C4-2B (cell line): Measurements from ENCODE around the gene PTPRCAP.

Source experiments
- H3K27ac ChIP-seq: fragments of 450-650 bp; 2 replicates; pipeline ENCODE4 v1.5.1; 2017
- CTCF ChIP-seq: fragments of 450-650 bp; conservative IDR thresholded peaks from 2 replicates; pipeline ENCODE4 v1.5.1; 2017; ENCODE audit warnings: mild to moderate bottlenecking
- ZFX ChIP-seq: fragments of 450-650 bp; IDR thresholded peaks from 2 replicates; pipeline ENCODE4 v1.6.1; 2017

Gene PTPRCAP

GRCh38 chr11:67417425-67417824 is 20.1 kb downstream of the PTPRCAP start:
- TF ChIP-seq ZFX (no peak), CTCF (no peak)
- peak overlapping the region; percentile 87 for H3K27ac ChIP-seq

GRCh38 chr11:67416416-67417335 is 20.8 kb downstream of the PTPRCAP start:
- no peak for TF ChIP-seq CTCF
- no peak for TF ChIP-seq ZFX
- H3K27ac ChIP-seq, result peak overlapping the region; percentile 87

GRCh38 chr11:67415501-67416304 is 21.8 kb downstream of the PTPRCAP start, which contains the start of gene CARNS1:
TSS of gene CARNS1 (plus strand) at chr11:67415678. CDS start at chr11:67416200, 522 bp downstream.
- TF ChIP-seq ZFX (no peak), CTCF (no peak)
- H3K27ac ChIP-seq, result peak within 1 kb of the TSS; percentile 87

- TF ChIP-seq CTCF (no peak), ZFX (no peak)
- H3K27ac ChIP-seq, result no peak overlapping the region
These were observed 24.1 kb downstream of the PTPRCAP start for GRCh38 chr11:67413266-67413849.

- no peak overlapping the region for H3K27ac ChIP-seq
- TF ChIP-seq CTCF (no peak), ZFX (no peak)
These were observed 24.8 kb downstream of the PTPRCAP start for GRCh38 chr11:67412495-67413179.

- H3K27ac ChIP-seq, result no peak overlapping the region
- TF ChIP-seq ZFX (no peak), CTCF (no peak)
These were observed 25.7 kb downstream of the PTPRCAP start for GRCh38 chr11:67411785-67412152.
